IMR-90 (cell line): Measurements from ENCODE around the gene RALGAPA2.

Experiments used
- BHLHE40 ChIP-seq: fragments of 150-350 bp; IDR thresholded peaks from 2 replicates; pipeline ENCODE4 v1.6.1; 2016; ENCODE audit warnings: mild to moderate bottlenecking, low read depth, low read length
- CEBPB ChIP-seq: IDR thresholded peaks from 2 replicates; pipeline ENCODE4 v1.6.1; 2012; ENCODE audit warnings: low read depth, low read length, improper control_type of control experiment
- CHD1 ChIP-seq: IDR thresholded peaks from 2 replicates; pipeline ENCODE4 v1.6.1; 2012; ENCODE audit warnings: low read depth, low read length, improper control_type of control experiment
- MAFK ChIP-seq: IDR thresholded peaks from 2 replicates; pipeline ENCODE4 v1.6.1; 2012; ENCODE audit warnings: low read depth, low read length, improper control_type of control experiment
- MAZ ChIP-seq: IDR thresholded peaks from 2 replicates; pipeline ENCODE4 v1.6.1; 2012; ENCODE audit warnings: low read depth, mild to moderate bottlenecking, low read length, improper control_type of control experiment, moderate library complexity, borderline replicate concordance
- NFE2L2 ChIP-seq: fragments of 150-350 bp; IDR thresholded peaks from 2 replicates; pipeline ENCODE4 v1.6.1; 2016; ENCODE audit warnings: low read depth, mild to moderate bottlenecking, low read length
- POLR2A ChIP-seq: IDR thresholded peaks from 2 replicates; pipeline ENCODE4 v1.6.1; 2012; ENCODE audit warnings: mild to moderate bottlenecking, low read depth, low read length
- RCOR1 ChIP-seq: IDR thresholded peaks from 2 replicates; pipeline ENCODE4 v1.6.1; 2012; ENCODE audit warnings: mild to moderate bottlenecking, low read length, improper control_type of control experiment; ENCODE audit not compliant: insufficient replicate concordance
- RFX5 ChIP-seq: IDR thresholded peaks from 2 replicates; pipeline ENCODE4 v1.8.0; 2012; ENCODE audit warnings: low read depth, mild to moderate bottlenecking, low read length, moderate library complexity
- SMC3 ChIP-seq: fragments of 150-350 bp; IDR thresholded peaks from 2 replicates; pipeline ENCODE4 v1.6.1; 2016; ENCODE audit warnings: low read depth, mild to moderate bottlenecking, antibody characterized with exemption, low read length, moderate library complexity
- TF ChIP-seq, protein P1 (sequence below): conservative IDR thresholded peaks from 2 replicates; pipeline ENCODE4 v1.5.1; 2012; ENCODE audit warnings: mild to moderate bottlenecking, low read depth, low read length, improper control_type of control experiment
- TF ChIP-seq, protein P2 (sequence below): fragments of 150-350 bp; IDR thresholded peaks from 2 replicates; pipeline ENCODE4 v1.6.1; 2017; ENCODE audit warnings: mild to moderate bottlenecking, antibody characterized with exemption, low read length, low read depth

- TF ChIP-seq, protein P1, sequence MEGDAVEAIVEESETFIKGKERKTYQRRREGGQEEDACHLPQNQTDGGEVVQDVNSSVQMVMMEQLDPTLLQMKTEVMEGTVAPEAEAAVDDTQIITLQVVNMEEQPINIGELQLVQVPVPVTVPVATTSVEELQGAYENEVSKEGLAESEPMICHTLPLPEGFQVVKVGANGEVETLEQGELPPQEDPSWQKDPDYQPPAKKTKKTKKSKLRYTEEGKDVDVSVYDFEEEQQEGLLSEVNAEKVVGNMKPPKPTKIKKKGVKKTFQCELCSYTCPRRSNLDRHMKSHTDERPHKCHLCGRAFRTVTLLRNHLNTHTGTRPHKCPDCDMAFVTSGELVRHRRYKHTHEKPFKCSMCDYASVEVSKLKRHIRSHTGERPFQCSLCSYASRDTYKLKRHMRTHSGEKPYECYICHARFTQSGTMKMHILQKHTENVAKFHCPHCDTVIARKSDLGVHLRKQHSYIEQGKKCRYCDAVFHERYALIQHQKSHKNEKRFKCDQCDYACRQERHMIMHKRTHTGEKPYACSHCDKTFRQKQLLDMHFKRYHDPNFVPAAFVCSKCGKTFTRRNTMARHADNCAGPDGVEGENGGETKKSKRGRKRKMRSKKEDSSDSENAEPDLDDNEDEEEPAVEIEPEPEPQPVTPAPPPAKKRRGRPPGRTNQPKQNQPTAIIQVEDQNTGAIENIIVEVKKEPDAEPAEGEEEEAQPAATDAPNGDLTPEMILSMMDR = no peak
- TF ChIP-seq MAZ (no peak), NFE2L2 (no peak), POLR2A (no peak), CHD1 (no peak), BHLHE40 (no peak), RFX5 (no peak), SMC3 (no peak), RCOR1 (no peak), CEBPB (no peak), MAFK (no peak)
- TF ChIP-seq, protein P2, sequence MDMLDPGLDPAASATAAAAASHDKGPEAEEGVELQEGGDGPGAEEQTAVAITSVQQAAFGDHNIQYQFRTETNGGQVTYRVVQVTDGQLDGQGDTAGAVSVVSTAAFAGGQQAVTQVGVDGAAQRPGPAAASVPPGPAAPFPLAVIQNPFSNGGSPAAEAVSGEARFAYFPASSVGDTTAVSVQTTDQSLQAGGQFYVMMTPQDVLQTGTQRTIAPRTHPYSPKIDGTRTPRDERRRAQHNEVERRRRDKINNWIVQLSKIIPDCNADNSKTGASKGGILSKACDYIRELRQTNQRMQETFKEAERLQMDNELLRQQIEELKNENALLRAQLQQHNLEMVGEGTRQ = no peak
Observed at GRCh38 chr20:20737158-20737557, 24.7 kb upstream of the RALGAPA2 start.
